GM10248 (cell line): ENCODE data around the gene ACSS1.
"Not testable (repeated sequence)": the region's sequence is repeated elsewhere in the genome, so short reads cannot be mapped to it uniquely, and the experiment has no call there.

ENCODE experiments used
- CTCF ChIA-PET: fragments of 300-600 bp; sonication (Branson Sonifier 250); formaldehyde crosslinking; extraction: SDS; loops from one replicate; lab custom pipeline; 2021; ENCODE audit warnings: antibody characterized with exemption; lab: Yijun Ruan, JAX
- POLR2A ChIA-PET: fragments of 350-650 bp; sonication (Branson Sonifier 250); formaldehyde crosslinking; extraction: SDS; loops from one replicate; lab custom pipeline; 2020; ENCODE audit warnings: antibody characterized with exemption; lab: Yijun Ruan, JAX
- DNase-seq: peaks from one replicate; pipeline ENCODE4 v3.0.0; 2012; ENCODE audit errors: extremely low spot score
- CTCF ChIP-seq: IDR thresholded peaks from 2 replicates; pipeline ENCODE4 v1.5.1; 2012; ENCODE audit warnings: mild to moderate bottlenecking, low read depth; ENCODE audit errors: extremely low read depth, missing control alignments, control extremely low read depth

ACSS1 gene

DNA sequence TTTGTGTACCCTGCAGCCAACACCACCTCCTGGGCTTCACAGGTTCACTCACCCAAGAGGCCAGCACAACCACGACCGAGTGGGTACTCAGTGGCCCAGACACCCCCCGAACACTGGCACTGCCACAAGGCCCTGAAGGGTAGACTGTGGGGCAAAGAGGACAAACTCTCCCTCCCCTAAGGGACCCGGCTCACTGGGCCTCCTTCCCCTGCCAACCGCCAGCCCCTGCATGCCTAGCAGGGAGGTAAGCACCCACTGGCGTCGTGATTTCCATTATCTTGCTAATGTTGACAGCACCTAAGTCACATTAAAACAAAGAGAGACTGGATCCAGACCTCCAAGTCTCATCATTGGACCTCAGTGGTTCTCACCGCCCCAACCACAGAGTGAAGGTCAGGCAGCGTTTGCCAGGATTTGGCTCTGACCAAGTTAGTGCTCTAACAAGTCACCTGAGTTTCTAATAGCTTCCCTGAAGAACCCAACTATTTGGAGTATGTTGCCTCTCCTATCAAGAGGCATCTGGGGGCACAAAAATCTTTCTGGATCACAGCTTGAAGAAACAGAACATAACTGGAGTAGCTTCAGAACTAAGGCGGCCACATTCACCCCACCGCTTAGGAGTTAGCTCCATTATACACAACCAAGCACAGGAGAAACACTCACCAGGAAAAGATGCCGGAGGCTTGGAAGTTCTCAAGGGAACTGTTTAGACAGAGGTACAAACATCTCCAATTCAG lies 51.3 kb downstream of the ACSS1 start:
- DNase-seq = no peak
- CTCF ChIA-PET = interaction anchor here (0.9 to 4.3 kb wide), 6 partner anchors 8 to 58 kb away, joined by 3 to 23 read pairs (median 5); no protein-coding TSS in a partner anchor
- no peak for TF ChIP-seq CTCF
- POLR2A ChIA-PET = no interaction called here

DNA sequence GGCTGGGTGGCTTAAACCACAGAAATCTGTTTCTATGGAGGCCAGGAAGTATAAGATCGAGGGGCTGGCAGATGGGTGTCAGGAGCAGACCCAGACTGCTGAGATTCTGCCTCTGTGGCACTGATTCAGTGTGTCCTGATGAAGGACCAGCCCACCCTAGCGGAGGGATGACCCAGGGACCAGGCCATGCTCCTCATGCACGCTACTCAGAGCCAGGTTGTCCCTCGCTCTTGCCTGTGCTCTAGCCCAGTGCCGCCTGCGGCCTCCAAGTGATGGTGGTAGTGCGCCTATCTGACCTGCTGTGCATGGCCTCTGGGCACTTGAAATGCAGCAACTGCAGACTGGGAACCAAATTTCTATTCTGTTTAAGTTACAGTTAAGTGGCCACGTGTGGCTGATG lies 52.3 kb downstream of the ACSS1 start:
- ChIA-PET CTCF (interaction anchor here (1.2 to 4.3 kb wide), 4 partner anchors 9 to 59 kb away, joined by 4 to 23 read pairs (median 8); no protein-coding TSS in a partner anchor), POLR2A (no interaction called here)
- no peak for DNase-seq
- TF ChIP-seq CTCF = no peak

DNA sequence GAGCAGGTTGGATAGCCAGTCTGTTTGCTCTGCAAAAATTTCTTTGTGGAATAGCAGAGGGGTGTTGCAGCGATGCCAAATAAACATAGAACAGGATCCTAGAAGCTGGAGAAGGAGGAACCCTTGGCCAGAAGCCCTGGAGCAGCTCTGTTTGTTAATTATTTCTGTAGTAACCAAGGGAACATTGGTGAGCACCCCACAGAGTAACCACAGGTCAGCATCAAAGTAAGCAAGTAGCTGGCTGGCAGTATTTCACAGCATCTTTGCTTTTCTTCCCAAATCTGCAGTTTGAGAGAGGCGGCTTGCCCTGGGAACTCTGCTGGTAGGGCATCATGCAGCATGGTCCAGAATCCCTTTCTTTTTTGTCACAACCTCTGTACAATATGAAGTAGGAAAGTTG lies 52.7 kb downstream of the ACSS1 start:
- TF ChIP-seq CTCF = no peak
- ChIA-PET POLR2A (no interaction called here), CTCF (interaction anchor here (1.2 to 4.3 kb wide), 3 partner anchors 10 to 60 kb away, joined by 5 to 23 read pairs (median 12); no protein-coding TSS in a partner anchor)
- no peak for DNase-seq

GRCh38 chr20:25003002-25003401 lies 54.9 kb downstream of the ACSS1 start:
- ChIA-PET POLR2A (no interaction called here), CTCF (no interaction called here)
- DNase-seq = no peak
- TF ChIP-seq CTCF = no peak

DNA sequence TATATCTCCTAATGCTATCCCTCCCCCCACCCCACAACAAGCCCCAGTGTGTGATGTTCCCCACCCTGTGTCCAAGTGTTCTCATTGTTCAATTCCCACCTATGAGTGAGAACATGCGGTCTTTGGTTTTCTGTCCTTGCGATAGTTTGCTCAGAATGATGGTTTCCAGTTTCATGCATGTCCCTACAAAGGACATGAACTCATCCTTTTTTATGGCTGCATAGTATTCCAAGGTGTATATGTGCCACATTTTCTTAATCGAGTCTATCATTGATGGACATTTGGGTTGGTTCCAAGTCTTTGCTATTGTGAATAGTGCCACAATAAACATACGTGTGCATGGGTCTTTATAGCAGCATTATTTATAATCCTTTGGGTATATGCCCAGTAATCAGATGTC lies 56.6 kb downstream of the ACSS1 start:
- POLR2A ChIA-PET, CTCF ChIA-PET: not testable (repeated sequence)

DNA sequence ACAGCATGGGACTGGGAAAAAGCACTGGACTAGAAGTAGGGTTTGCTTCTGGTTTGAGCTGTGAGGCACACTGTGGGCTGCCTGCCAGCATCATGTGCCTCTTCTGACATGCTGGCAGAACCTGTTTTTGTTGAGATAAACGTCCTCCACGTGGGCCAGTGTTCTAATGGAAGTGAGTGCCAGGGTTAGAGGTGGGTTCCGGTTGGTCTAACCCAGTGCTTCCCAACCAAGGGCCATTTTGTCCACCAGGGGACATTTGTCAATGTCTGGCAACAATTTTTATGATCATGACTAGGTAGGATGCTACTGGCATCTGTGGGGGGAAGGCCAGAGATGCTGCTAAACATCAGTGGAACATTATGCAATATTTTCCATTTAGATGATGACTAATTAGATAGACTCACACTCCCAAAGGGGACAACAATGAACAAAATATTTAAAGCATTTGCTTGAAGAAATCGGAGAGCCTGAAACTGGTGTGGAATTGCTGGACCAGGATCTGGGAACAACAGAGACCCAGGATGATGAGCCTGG lies 57.6 kb downstream of the ACSS1 start:
- no peak for TF ChIP-seq CTCF
- ChIA-PET POLR2A (no interaction called here), CTCF (interaction anchor here (0.9 to 9.4 kb wide), 7 partner anchors 9 to 178 kb away, joined by 3 to 201 read pairs (median 3); partner anchors contain the start of gene ACSS1)
- DNase-seq = no peak

More for the DNA sequence above, 56.6 kb downstream of the ACSS1 start:
- not testable (repeated sequence) for DNase-seq

GRCh38 chr20:24999568-24999967 lies 58.4 kb downstream of the ACSS1 start:
- TF ChIP-seq CTCF = no peak
- ChIA-PET CTCF (interaction anchor here (0.9 to 9.4 kb wide), 7 partner anchors 10 to 179 kb away, joined by 3 to 201 read pairs (median 3); partner anchors contain the start of gene ACSS1), POLR2A (no interaction called here)
- no peak for DNase-seq
